AG09319 (cell line): ENCODE results near the gene ETFA.
"Not testable (repeated sequence)": the region's sequence is repeated elsewhere in the genome, so short reads cannot be mapped to it uniquely, and the experiment has no call there.

Experiments used
- DNase-seq: peaks from one replicate; pipeline ENCODE4 v3.0.0-alpha.2; 2010; ENCODE audit warnings: low read depth; ENCODE audit errors: extremely low read depth
- CTCF ChIP-seq: IDR thresholded peaks from 2 replicates; pipeline ENCODE4 v1.5.1; 2011; ENCODE audit warnings: low read depth, mild to moderate bottlenecking, inconsistent platforms, low read length, moderate library complexity

Gene ETFA

GRCh38 chr15:76320012-76320411 is 8.7 kb upstream of the ETFA start:
- no peak for TF ChIP-seq CTCF

GRCh38 chr15:76313731-76314130 is 2.5 kb upstream of the ETFA start:
- no peak for TF ChIP-seq CTCF
- no peak for DNase-seq

More at GRCh38 chr15:76320012-76320411, 8.7 kb upstream of the ETFA start:
- no peak for DNase-seq

GRCh38 chr15:76313175-76313567 is 1.9 kb upstream of the ETFA start:
- DNase-seq, result not testable (repeated sequence)

- no peak for TF ChIP-seq CTCF
- DNase-seq, result no peak
These were observed 1.4 kb upstream of the ETFA start for GRCh38 chr15:76312540-76313174.

GRCh38 chr15:76310475-76311099 is 682 bp downstream of the ETFA start:
- no peak for DNase-seq
- TF ChIP-seq CTCF, result no peak

- DNase-seq, result no peak
- TF ChIP-seq CTCF, result no peak
These were observed 1.5 kb downstream of the ETFA start for GRCh38 chr15:76309601-76310330.

GRCh38 chr15:76303909-76304308 is 7.4 kb downstream of the ETFA start:
- DNase-seq, result no peak
- no peak for TF ChIP-seq CTCF
